CD4-positive, alpha-beta T cell treated with Interleukin-10 for 1 hour (primary cell): ENCODE data around the gene CGAS.
"Not testable (repeated sequence)": the region's sequence is repeated elsewhere in the genome, so short reads cannot be mapped to it uniquely, and the experiment has no call there.

Source experiments
- DNase-seq: peaks from one replicate; pipeline ENCODE4 v3.0.0-alpha.2; 2020

Gene CGAS

DNA sequence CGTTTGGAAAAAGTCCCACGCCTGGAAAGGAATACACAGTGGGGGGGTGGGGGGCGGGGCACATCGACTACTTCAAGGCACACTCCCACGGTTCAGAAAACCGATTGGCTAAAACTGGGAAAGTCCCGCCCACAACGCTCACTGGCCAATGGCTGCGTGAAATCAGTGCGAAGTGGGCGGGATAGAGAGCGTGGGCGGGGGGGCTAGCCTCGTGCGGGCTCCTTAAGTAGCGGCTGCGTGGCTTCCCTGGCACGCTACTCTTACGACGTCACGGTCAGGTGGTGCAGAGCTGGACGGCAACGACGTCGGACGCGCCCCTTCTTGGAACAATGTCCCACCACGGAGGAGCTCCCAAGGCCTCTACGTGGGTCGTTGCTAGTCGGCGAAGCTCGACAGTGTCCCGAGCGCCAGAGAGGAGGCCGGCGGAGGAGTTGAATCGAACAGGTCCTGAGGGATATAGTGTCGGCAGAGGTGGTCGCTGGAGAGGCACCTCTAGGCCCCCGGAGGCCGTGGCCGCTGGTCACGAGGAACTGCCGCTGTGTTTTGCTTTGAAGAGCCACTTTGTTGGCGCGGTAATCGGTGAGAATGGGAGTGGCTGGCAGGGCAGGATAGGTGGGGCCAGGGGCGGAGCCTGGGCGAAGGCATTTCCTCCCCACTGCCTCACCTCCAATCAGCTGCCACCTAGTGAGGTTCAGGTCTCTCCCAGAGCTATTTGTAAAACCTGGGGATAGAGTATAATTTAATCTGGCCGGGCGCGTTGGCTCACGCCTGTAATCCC lies 57.3 kb downstream of the CGAS start, which contains the start of gene DDX43:
Gene DDX43 (plus strand): TSS at position 252 of the 778 bp plus-strand sequence. CDS start 78 bp downstream, at position 330.
- DNase-seq = peak; percentile 82

- DNase-seq = no peak
Observed at GRCh38 chr6:73393278-73393677, 58.8 kb downstream of the CGAS start.

- not testable (repeated sequence) for DNase-seq
Observed at GRCh38 chr6:73392188-73392587, 59.9 kb downstream of the CGAS start.

GRCh38 chr6:73391675-73392074 lies 60.4 kb downstream of the CGAS start:
- DNase-seq = peak; percentile 29

GRCh38 chr6:73389854-73390253 lies 62.2 kb downstream of the CGAS start:
- DNase-seq = no peak

GRCh38 chr6:73388800-73389512 lies 63.1 kb downstream of the CGAS start:
- DNase-seq = peak; percentile 70

DNA sequence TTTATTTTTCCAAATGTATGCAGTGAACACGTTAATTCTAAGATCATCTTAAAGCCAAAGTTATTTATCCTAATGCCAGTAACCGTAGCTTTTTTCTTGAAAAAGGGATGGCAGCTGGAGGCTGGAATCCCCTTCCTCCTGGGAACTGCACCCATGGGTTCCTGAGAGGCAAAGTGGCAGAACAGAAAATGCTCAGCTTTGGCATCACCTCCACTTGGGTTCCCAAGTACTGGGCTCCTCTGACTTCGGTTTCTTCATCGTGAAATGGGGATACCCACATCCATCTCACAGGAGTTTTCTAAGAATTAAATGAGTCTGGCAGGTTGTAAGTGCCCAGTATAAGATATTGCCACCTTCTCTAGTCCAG lies 63.7 kb downstream of the CGAS start:
- DNase-seq = no peak

DNA sequence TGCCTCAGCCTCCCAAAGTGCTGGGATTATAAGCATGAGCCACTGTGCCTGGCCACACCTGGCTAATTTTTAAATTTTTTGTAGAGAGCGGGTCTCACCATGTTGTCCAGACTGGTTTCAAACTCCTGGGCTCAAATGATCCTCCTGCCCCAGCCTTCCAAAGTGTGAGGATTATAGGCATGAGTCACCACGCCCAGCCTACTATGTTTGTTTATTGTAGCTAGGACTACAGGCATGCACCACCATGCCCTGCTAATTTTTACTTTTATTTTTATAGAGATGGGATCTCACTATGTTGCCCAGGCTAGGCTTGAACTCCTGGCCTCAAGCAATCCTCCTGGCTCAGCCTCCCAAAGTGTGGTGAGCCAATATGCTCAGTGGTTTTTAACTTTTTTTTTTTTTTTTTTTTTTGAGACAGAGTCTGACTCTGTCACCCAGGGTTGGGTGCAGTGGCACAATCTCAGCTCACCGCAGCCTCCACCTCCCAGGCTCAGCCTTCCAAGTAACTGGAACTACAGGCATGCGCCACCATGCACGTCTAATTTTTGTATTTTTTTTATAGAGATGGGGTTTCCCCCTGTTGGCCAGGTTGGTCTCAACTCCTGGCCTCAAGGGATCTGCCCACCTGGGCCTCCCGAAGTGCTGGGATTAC lies 69.5 kb downstream of the CGAS start:
- DNase-seq = no peak

GRCh38 chr6:73381531-73381930 lies 70.6 kb downstream of the CGAS start:
- not testable (repeated sequence) for DNase-seq

- DNase-seq = no peak
Observed at GRCh38 chr6:73377225-73377624, 74.9 kb downstream of the CGAS start.

DNA sequence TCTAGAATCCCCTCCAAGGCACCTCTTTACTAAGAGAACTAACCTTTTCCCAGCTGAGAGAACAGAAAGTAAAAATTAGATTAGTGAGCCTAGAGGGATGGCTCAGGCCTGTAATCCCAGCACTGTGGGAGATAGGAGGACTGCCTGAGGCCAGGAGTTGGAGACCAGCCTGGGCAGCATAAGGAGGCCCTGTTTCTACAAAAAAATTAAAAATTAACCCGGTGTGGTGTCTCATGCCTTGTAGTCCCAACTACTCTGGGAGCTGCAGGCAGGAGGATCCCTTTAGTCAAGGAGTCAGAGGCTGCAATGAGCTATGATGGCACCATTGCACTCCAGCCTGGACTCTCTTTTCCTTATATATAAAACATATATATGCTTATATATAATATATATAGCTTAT lies 76.9 kb downstream of the CGAS start:
- no peak for DNase-seq
